ENCODE measurements around the gene NR1H2. TPM values are rescaled to one million over a fixed set of nuclear protein-coding genes. Genes with fewer than 3 reads are reported as not detected.
A peak's percentile ranks its signal among the peaks of the same experiment; 100 is the strongest.

Gene NR1H2
- total RNA-seq, 3 donors from 2014 or later = 69.7 to 99.5 (median 85.0) TPM

- peak; percentile 67 to 90 (median 76) for DNase-seq
- peak; percentile 57 for ATAC-seq
- no peaks in the 10 kb centered on the region for H3K9me3 ChIP-seq
- TF ChIP-seq, protein P1, sequence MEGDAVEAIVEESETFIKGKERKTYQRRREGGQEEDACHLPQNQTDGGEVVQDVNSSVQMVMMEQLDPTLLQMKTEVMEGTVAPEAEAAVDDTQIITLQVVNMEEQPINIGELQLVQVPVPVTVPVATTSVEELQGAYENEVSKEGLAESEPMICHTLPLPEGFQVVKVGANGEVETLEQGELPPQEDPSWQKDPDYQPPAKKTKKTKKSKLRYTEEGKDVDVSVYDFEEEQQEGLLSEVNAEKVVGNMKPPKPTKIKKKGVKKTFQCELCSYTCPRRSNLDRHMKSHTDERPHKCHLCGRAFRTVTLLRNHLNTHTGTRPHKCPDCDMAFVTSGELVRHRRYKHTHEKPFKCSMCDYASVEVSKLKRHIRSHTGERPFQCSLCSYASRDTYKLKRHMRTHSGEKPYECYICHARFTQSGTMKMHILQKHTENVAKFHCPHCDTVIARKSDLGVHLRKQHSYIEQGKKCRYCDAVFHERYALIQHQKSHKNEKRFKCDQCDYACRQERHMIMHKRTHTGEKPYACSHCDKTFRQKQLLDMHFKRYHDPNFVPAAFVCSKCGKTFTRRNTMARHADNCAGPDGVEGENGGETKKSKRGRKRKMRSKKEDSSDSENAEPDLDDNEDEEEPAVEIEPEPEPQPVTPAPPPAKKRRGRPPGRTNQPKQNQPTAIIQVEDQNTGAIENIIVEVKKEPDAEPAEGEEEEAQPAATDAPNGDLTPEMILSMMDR (IDR thresholded peaks at IDR 0.05) = no peak
- H3K36me3 ChIP-seq (ENCODE audit: low read depth) = no peaks in the 10 kb centered on the region
- intact Hi-C loops (cut with DNase I, micrococcal nuclease) = loop anchor here in 1 of 2 donors (10.0 kb wide), 1 partner anchor 51 kb away; the partner anchor contains the start of gene NAPSA
- H3K4me3 ChIP-seq = no peak overlapping the region
- H3K4me1 ChIP-seq (ENCODE audit: low read depth) = peaks cover 16% of the 10 kb centered on the region
These were observed 39.4 kb downstream of the NR1H2 start for GRCh38 chr19:50415661-50416033.

- H3K4me1 ChIP-seq (ENCODE audit: low read depth) = peaks cover 15% of the 10 kb centered on the region
- ATAC-seq = no peak
- H3K36me3 ChIP-seq (ENCODE audit: low read depth) = no peaks in the 10 kb centered on the region
- no peaks in the 10 kb centered on the region for H3K9me3 ChIP-seq
- peak in 1 of 3 donors; percentile 67 for DNase-seq
- intact Hi-C loops (cut with DNase I, micrococcal nuclease) = loop anchor here in 1 of 2 donors (10.0 kb wide), 1 partner anchor 52 kb away; the partner anchor contains the start of gene NAPSA
- TF ChIP-seq, protein P1 (IDR thresholded peaks at IDR 0.05) = no peak
- H3K4me3 ChIP-seq = no peak overlapping the region
These were observed 40.0 kb downstream of the NR1H2 start for GRCh38 chr19:50416034-50416977.

- intact Hi-C loops (cut with DNase I, micrococcal nuclease) = loop anchor here in 1 of 2 donors (10.0 kb wide), 1 partner anchor 53 kb away; the partner anchor contains the start of gene NAPSA
- no peaks in the 10 kb centered on the region for H3K9me3 ChIP-seq
- ATAC-seq (peak; percentile 67), DNase-seq (peak; percentile 52 to 81 (median 72))
- no peak overlapping the region for H3K4me3 ChIP-seq
- H3K4me1 ChIP-seq (ENCODE audit: low read depth) = peaks cover 13% of the 10 kb centered on the region
- TF ChIP-seq, protein P1 (IDR thresholded peaks at IDR 0.05) = no peak
- H3K36me3 ChIP-seq (ENCODE audit: low read depth) = no peaks in the 10 kb centered on the region
These were observed 41.1 kb downstream of the NR1H2 start for GRCh38 chr19:50417111-50418081.

- TF ChIP-seq, protein P1 (IDR thresholded peaks at IDR 0.05) = no peak
- H3K4me1 ChIP-seq (ENCODE audit: low read depth) = peaks cover 13% of the 10 kb centered on the region
- no peaks in the 10 kb centered on the region for H3K36me3 ChIP-seq (ENCODE audit: low read depth)
- intact Hi-C loops (cut with DNase I, micrococcal nuclease) = loop anchor here in 1 of 2 donors (10.0 kb wide), 1 partner anchor 54 kb away; the partner anchor contains the start of gene NAPSA
- no peaks in the 10 kb centered on the region for H3K9me3 ChIP-seq
- DNase-seq = peak in 1 of 3 donors; percentile 72
- no peak for ATAC-seq
- no peak within 1 kb of the TSS for H3K4me3 ChIP-seq
These were observed 42.1 kb downstream of the NR1H2 start, which contains the start of gene SPIB for GRCh38 chr19:50418176-50419021. TSS of gene SPIB (plus strand) at chr19:50418938. CDS start at chr19:50418963, 25 bp downstream.

Measured in mucosa of descending colon (tissue), 3 donors.